Keratinocyte (primary cell): ENCODE results near the gene MTPN. TPM values are rescaled to one million over a fixed set of nuclear protein-coding genes. Genes with fewer than 3 reads are reported as not detected.

ENCODE experiments used
- DNase-seq: peaks from one replicate; pipeline ENCODE4 v3.0.0-alpha.2; 2011; ENCODE audit warnings: low read depth, missing footprints, low spot score
- FAIRE-seq: peaks from 2 replicates; lab custom pipeline; 2011; peaks lifted over from hg19 to GRCh38; lab: Jason Lieb, UNC
- H2AFZ ChIP-seq: 2 replicates; pipeline ENCODE4 v1.6.0; 2012; ENCODE audit warnings: low read length, control low read depth, inconsistent platforms; ENCODE audit not compliant: control insufficient read depth
- H3K27ac ChIP-seq: 2 replicates; pipeline ENCODE4 v1.5.1; 2011; ENCODE audit warnings: low read length; ENCODE audit not compliant: control insufficient read depth, insufficient read depth
- H3K27me3 ChIP-seq: 3 replicates; pipeline ENCODE4 v1.6.0; 2011; ENCODE audit warnings: low read length; ENCODE audit not compliant: control insufficient read depth, insufficient read depth; ENCODE audit errors: extremely low read depth
- H3K36me3 ChIP-seq, 2 experiments: 2 replicates in 1 of 2; 3 replicates in 1 of 2; pipeline ENCODE4 v1.5.1; 2011; ENCODE audit warnings: low read length in 2 of 2, mild to moderate bottlenecking in 1 of 2; ENCODE audit not compliant: control insufficient read depth in 2 of 2, insufficient read depth in 2 of 2; ENCODE audit errors: extremely low read depth in 1 of 2
- H3K4me1 ChIP-seq: 3 replicates; pipeline ENCODE4 v1.5.1; 2011; ENCODE audit warnings: low read length; ENCODE audit not compliant: control insufficient read depth, insufficient read depth; ENCODE audit errors: extremely low read depth
- H3K4me2 ChIP-seq: 3 replicates; pipeline ENCODE4 v1.6.0; 2011; ENCODE audit warnings: low read depth, low read length; ENCODE audit not compliant: control insufficient read depth, insufficient read depth; ENCODE audit errors: extremely low read depth
- H3K4me3 ChIP-seq, 3 experiments: fragments of 200-600 bp in 1 of 3; sonication (generic) in 1 of 3; 2 replicates in 2 of 3; 3 replicates in 1 of 3; pipeline ENCODE4 v1.5.1; 2011 to 2016; ENCODE audit warnings: low read length in 3 of 3, mild to moderate bottlenecking in 3 of 3, control low read depth in 2 of 3, inconsistent platforms in 1 of 3, low read depth in 1 of 3, mixed read lengths in 1 of 3, mixed run types in 1 of 3, moderate library complexity in 1 of 3; ENCODE audit not compliant: control insufficient read depth in 2 of 3, insufficient read depth in 2 of 3; ENCODE audit errors: extremely low read depth in 1 of 3
- H3K79me2 ChIP-seq: 2 replicates; pipeline ENCODE4 v1.6.0; 2012; ENCODE audit warnings: low read length; ENCODE audit not compliant: control insufficient read depth, insufficient read depth
- H3K9ac ChIP-seq: 3 replicates; pipeline ENCODE4 v1.6.0; 2011; ENCODE audit warnings: low read length; ENCODE audit not compliant: control insufficient read depth, insufficient read depth; ENCODE audit errors: extremely low read depth
- H3K9me1 ChIP-seq: 3 replicates; pipeline ENCODE4 v1.6.0; 2011; ENCODE audit warnings: low read length; ENCODE audit not compliant: control insufficient read depth, insufficient read depth; ENCODE audit errors: extremely low read depth
- H3K9me3 ChIP-seq: 2 replicates; pipeline ENCODE4 v1.5.1; 2012; ENCODE audit warnings: low read depth, low read length; ENCODE audit not compliant: control insufficient read depth
- H4K20me1 ChIP-seq: 3 replicates; pipeline ENCODE4 v1.6.0; 2011; ENCODE audit warnings: low read length; ENCODE audit not compliant: control insufficient read depth, insufficient read depth; ENCODE audit errors: extremely low read depth
- CTCF ChIP-seq, 3 experiments: IDR thresholded peaks in 1 of 3; conservative IDR thresholded peaks in 1 of 3; optimal IDR thresholded peaks in 1 of 3; 2 replicates in 2 of 3; 3 replicates in 1 of 3; pipeline versions ENCODE3 to v1.5.1; 2011; ENCODE audit warnings: low read length in 3 of 3, mild to moderate bottlenecking in 3 of 3, moderate library complexity in 2 of 3, control low read depth in 1 of 3, inconsistent platforms in 1 of 3; ENCODE audit not compliant: insufficient read depth in 2 of 3; ENCODE audit errors: extremely low read depth in 1 of 3
- EZH2 ChIP-seq: IDR thresholded peaks from one replicate; pipeline ENCODE4 v1.6.1; 2012; ENCODE audit warnings: inconsistent platforms, mild to moderate bottlenecking, low read length, moderate library complexity
- dilution Hi-C: fragments of 300-500 bp; cut with MboI; formaldehyde crosslinking; loops from one replicate; pipeline ENCODE4 v1.7.0; 2020; ENCODE audit warnings: low sequenced_read_pairs; ENCODE audit not compliant: extremely low pct_ligation_motif_present
- polyA plus RNA-seq, 5 experiments: library from polyadenylated mRNA; depleted of rRNA in 3 of 5; stranded (reverse) in 3 of 5; stranded (forward) in 1 of 5; unstranded in 1 of 5; fragments of >200 nt; gene quantifications; 1 replicate in 1 of 5; 2 replicates in 3 of 5; 3 replicates in 1 of 5; pipeline versions ENCODE4 v1.2.1 to v1.2.3, GENCODE V29; 2011 to 2012; ENCODE audit warnings: missing spikeins in 2 of 5, low read depth in 1 of 5, low replicate concordance in 1 of 5

Gene MTPN
- polyA plus RNA-seq, 1 donor (not counting 4 experiments of a cell fraction or from before 2014, with no cell fraction given): 151 TPM

GRCh38 chr7:135922263-135922662 is 54.9 kb downstream of the MTPN start:
- no peaks in the 10 kb centered on the region for H3K9me1 ChIP-seq
- H3K4me2 ChIP-seq: no peak overlapping the region
- no peaks in the 10 kb centered on the region for H3K36me3 ChIP-seq
- dilution Hi-C loops: no loop called here
- H3K9me3 ChIP-seq: no peaks in the 10 kb centered on the region
- FAIRE-seq (no peak), DNase-seq (no peak)
- no peaks in the 10 kb centered on the region for H3K27me3 ChIP-seq
- no peak for TF ChIP-seq CTCF (optimal IDR thresholded peaks at IDR 0.05 in 1 of 3, IDR thresholded peaks at IDR 0.05 in 1 of 3, conservative IDR thresholded peaks at IDR 0.05 in 1 of 3; ENCODE audit: extremely low read depth in 1 of 3, insufficient read depth in 2 of 3, low read length in 3 of 3)
- TF ChIP-seq EZH2: no peak
- no peaks in the 10 kb centered on the region for H3K79me2 ChIP-seq
- H3K27ac ChIP-seq: no peak overlapping the region
- H3K4me1 ChIP-seq: peaks cover 13% of the 10 kb centered on the region
- H3K9ac ChIP-seq: no peak overlapping the region
- no peak overlapping the region for H3K4me3 ChIP-seq
- no peak overlapping the region for H2AFZ ChIP-seq
- H4K20me1 ChIP-seq: no peaks in the 10 kb centered on the region

GRCh38 chr7:135920478-135920877 is 56.7 kb downstream of the MTPN start:
- Histone ChIP-seq H3K9ac (no peak overlapping the region), H3K27me3 (no peaks in the 10 kb centered on the region), H3K79me2 (no peaks in the 10 kb centered on the region), H3K4me2 (no peak overlapping the region), H3K4me1 (peaks cover 12% of the 10 kb centered on the region), H2AFZ (no peak overlapping the region), H3K4me3 (no peak overlapping the region), H3K36me3 (no peaks in the 10 kb centered on the region), H3K9me3 (no peaks in the 10 kb centered on the region), H3K27ac (no peak overlapping the region), H4K20me1 (no peaks in the 10 kb centered on the region), H3K9me1 (no peaks in the 10 kb centered on the region)
- dilution Hi-C loops: no loop called here
- DNase-seq: no peak
- TF ChIP-seq EZH2 (no peak), CTCF (optimal IDR thresholded peaks at IDR 0.05 in 1 of 3, IDR thresholded peaks at IDR 0.05 in 1 of 3, conservative IDR thresholded peaks at IDR 0.05 in 1 of 3; ENCODE audit: extremely low read depth in 1 of 3, insufficient read depth in 2 of 3, low read length in 3 of 3) (no peak)
- FAIRE-seq: no peak
